ENCODE measurements around the gene CLTA. TPM values are rescaled to one million over a fixed set of nuclear protein-coding genes. Genes with fewer than 3 reads are reported as not detected.

The CLTA gene
- total RNA-seq, 1 donor from 2014 or later: 220 TPM

DNA sequence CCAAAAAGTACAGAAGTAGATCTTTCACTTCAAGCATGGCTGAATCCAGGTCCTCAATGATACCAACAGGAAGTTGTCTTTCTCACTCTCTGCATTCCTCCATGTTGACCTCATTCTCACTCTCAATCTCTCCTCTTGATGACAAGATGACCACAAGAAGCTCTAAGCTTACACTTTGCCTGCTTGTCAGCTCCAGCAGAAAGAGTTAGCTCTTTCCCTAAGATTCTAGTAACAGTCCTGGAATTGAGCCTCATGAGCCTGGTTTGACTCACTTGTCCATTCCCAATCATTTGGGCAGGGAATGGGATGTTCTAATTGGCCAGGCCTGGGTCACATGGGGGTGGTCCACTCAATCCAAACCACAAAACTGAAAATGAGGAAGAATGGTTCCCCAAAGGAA is 3.3 kb upstream of the CLTA start:
- no peak overlapping the region for H3K27ac Mint-ChIP-seq

DNA sequence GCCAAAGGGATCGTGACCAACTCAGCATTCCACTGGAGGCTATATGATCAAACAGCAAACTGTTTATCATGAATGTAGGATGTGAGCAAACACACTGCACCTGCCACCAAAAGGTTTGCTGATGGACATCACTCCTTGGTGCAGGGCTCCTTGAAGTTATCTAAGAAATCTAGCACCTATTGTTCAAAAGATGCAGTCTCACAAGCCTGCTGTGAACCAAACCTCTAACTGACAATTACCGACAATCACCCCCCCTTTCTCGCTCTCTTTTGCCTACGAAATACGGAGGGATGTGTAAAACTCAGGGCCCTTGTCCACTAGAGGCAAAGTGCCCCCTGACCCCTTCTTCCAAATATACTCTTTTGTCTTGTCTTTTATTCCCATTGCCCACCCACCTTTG is 2.5 kb upstream of the CLTA start:
- Mint-ChIP-seq H3K27me3 (peaks cover 14% of the 10 kb centered on the region), H3K4me1 (ENCODE audit: unreplicated experiment) (peaks cover 22% of the 10 kb centered on the region), H3K4me3 (no peak overlapping the region), H3K27ac (peak overlapping the region; percentile 6), H3K36me3 (no peaks in the 10 kb centered on the region), H3K9me3 (no peaks in the 10 kb centered on the region)
- TF ChIP-seq, protein P1, sequence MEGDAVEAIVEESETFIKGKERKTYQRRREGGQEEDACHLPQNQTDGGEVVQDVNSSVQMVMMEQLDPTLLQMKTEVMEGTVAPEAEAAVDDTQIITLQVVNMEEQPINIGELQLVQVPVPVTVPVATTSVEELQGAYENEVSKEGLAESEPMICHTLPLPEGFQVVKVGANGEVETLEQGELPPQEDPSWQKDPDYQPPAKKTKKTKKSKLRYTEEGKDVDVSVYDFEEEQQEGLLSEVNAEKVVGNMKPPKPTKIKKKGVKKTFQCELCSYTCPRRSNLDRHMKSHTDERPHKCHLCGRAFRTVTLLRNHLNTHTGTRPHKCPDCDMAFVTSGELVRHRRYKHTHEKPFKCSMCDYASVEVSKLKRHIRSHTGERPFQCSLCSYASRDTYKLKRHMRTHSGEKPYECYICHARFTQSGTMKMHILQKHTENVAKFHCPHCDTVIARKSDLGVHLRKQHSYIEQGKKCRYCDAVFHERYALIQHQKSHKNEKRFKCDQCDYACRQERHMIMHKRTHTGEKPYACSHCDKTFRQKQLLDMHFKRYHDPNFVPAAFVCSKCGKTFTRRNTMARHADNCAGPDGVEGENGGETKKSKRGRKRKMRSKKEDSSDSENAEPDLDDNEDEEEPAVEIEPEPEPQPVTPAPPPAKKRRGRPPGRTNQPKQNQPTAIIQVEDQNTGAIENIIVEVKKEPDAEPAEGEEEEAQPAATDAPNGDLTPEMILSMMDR (conservative IDR thresholded peaks at IDR 0.05): no peak
- no peak for DNase-seq (ENCODE audit: extremely low spot score, unreplicated experiment)

More for the DNA sequence above, 3.3 kb upstream of the CLTA start:
- peaks cover 15% of the 10 kb centered on the region for H3K4me1 Mint-ChIP-seq (ENCODE audit: unreplicated experiment)
- no peak overlapping the region for H3K4me3 Mint-ChIP-seq
- DNase-seq (ENCODE audit: extremely low spot score, unreplicated experiment): no peak
- no peaks in the 10 kb centered on the region for H3K9me3 Mint-ChIP-seq
- H3K27me3 Mint-ChIP-seq: peaks cover 14% of the 10 kb centered on the region
- TF ChIP-seq, protein P1 (conservative IDR thresholded peaks at IDR 0.05): no peak
- H3K36me3 Mint-ChIP-seq: no peaks in the 10 kb centered on the region

DNA sequence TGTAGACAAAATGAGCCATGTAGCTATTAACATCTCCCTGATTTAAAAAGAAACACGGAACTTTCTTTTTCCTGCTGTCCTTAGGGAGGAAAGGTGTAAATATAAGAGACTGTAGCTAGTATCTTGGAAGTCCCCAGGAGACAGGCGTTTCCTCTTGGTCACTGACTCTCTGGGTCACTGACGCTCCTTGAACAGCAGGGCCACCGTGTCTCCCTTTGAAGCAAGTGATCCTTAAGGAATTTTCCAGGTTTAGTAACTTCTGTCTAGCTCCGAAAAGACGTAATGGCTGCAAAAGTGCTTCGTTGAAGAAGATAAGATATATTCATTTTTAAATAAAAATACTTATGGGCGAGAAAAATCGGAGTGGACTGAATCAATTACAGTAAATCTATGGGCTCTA is 745 bp upstream of the CLTA start:
- peaks cover 8% of the 10 kb centered on the region for H3K36me3 Mint-ChIP-seq
- no peaks in the 10 kb centered on the region for H3K9me3 Mint-ChIP-seq
- peak overlapping the region; percentile 94 for H3K4me3 Mint-ChIP-seq
- peaks cover 39% of the 10 kb centered on the region for H3K4me1 Mint-ChIP-seq (ENCODE audit: unreplicated experiment)
- no peak for DNase-seq (ENCODE audit: extremely low spot score, unreplicated experiment)
- H3K27ac Mint-ChIP-seq: peak overlapping the region; percentile 96
- H3K27me3 Mint-ChIP-seq: peaks cover 14% of the 10 kb centered on the region
- TF ChIP-seq, protein P1 (conservative IDR thresholded peaks at IDR 0.05): no peak

DNA sequence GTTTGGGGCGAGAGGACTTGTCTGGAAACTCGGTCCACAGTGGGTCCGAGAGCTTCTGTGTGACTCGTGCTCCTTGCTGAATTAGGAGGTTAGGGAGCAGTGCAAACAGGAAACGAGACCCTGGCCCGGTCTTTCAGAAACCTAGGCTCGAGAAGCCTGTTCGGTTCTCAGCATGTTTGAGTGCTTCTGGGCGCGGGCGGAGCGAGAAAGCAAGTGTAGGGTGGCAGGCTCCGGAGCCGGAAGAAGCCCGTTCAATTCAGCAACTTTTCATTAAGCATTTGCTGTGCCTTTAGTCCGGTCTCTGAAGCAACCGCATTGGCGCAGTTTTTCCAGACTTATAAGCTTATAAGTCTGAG is 547 bp downstream of the CLTA start:
- H3K27me3 Mint-ChIP-seq: peaks cover 14% of the 10 kb centered on the region
- peak overlapping the region; percentile 94 for H3K4me3 Mint-ChIP-seq
- no peaks in the 10 kb centered on the region for H3K9me3 Mint-ChIP-seq
- peaks cover 40% of the 10 kb centered on the region for H3K4me1 Mint-ChIP-seq (ENCODE audit: unreplicated experiment)
- DNase-seq (ENCODE audit: extremely low spot score, unreplicated experiment): no peak
- TF ChIP-seq, protein P1 (conservative IDR thresholded peaks at IDR 0.05): no peak
- peak overlapping the region; percentile 88 for H3K27ac Mint-ChIP-seq
- peaks cover 13% of the 10 kb centered on the region for H3K36me3 Mint-ChIP-seq

DNA sequence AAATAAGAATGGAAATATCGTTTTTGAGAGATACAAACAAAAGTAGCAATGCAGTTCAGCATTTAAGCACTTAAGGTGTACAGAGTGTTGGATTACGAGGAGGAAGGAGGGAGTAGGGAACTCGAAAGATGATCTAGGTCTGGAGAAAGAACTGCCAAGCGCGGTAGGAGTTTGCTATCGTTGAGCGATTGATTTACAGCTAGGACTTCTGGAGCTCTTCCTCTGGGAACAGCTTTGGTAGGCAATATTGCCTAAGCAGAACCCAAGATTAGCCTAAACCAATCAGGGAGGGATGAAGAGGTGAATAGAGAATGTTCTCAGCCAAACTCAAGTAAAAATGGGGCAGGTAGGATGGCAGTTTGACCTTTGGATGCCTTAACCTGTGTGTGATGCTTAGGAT is 965 bp downstream of the CLTA start:
- H3K4me1 Mint-ChIP-seq (ENCODE audit: unreplicated experiment): peaks cover 40% of the 10 kb centered on the region
- H3K36me3 Mint-ChIP-seq: peaks cover 13% of the 10 kb centered on the region
- H3K4me3 Mint-ChIP-seq: peak overlapping the region; percentile 94
- TF ChIP-seq, protein P1 (conservative IDR thresholded peaks at IDR 0.05): no peak
- no peaks in the 10 kb centered on the region for H3K9me3 Mint-ChIP-seq
- H3K27me3 Mint-ChIP-seq: peaks cover 14% of the 10 kb centered on the region
- no peak for DNase-seq (ENCODE audit: extremely low spot score, unreplicated experiment)
- H3K27ac Mint-ChIP-seq: peak overlapping the region; percentile 88

DNA sequence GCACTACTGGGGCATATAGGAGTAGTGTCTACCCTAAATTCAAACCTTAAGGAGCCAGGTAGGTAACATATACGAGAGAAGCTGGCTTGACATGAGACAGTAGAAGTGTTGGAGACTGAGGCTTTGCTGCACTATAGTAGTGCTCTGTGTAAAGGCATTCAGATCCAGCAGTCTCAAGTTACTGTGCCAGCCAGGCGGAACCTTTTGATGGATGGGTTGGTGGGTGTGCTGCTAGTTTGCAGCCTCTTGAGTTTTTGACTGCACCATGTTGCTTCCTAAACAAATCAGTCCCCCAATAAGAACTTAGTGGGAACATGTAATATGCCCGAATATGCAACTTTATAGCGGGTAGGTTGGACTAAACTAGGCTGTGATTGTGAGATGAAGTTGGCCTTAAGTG is 1.5 kb downstream of the CLTA start:
- peak overlapping the region; percentile 94 for H3K4me3 Mint-ChIP-seq
- peaks cover 40% of the 10 kb centered on the region for H3K4me1 Mint-ChIP-seq (ENCODE audit: unreplicated experiment)
- peaks cover 14% of the 10 kb centered on the region for H3K27me3 Mint-ChIP-seq
- H3K9me3 Mint-ChIP-seq: no peaks in the 10 kb centered on the region
- peaks cover 13% of the 10 kb centered on the region for H3K36me3 Mint-ChIP-seq
- H3K27ac Mint-ChIP-seq: peak overlapping the region; percentile 88
- DNase-seq (ENCODE audit: extremely low spot score, unreplicated experiment): no peak
- TF ChIP-seq, protein P1 (conservative IDR thresholded peaks at IDR 0.05): no peak

All from type B pancreatic cell (in vitro differentiated cells).